H9 (cell line): ENCODE data around the gene ARHGAP45. TPM values are rescaled to one million over a fixed set of nuclear protein-coding genes. Genes with fewer than 3 reads are reported as not detected.
A peak's percentile ranks its signal among the peaks of the same experiment; 100 is the strongest.

Experiments
- DNase-seq: peaks from one replicate; pipeline ENCODE4 v3.0.0-alpha.2; 2017
- H2AFZ ChIP-seq: one replicate; pipeline ENCODE4 v1.6.1; 2013; ENCODE audit warnings: mild to moderate bottlenecking, low read length, control low read depth, moderate library complexity
- H2AK5ac ChIP-seq: 2 replicates; pipeline ENCODE4 v1.6.1; 2013; ENCODE audit warnings: low read length, control low read depth, mixed read lengths; ENCODE audit not compliant: insufficient read length
- H2BK120ac ChIP-seq: one replicate; pipeline ENCODE4 v1.6.1; 2013; ENCODE audit warnings: low read depth, mild to moderate bottlenecking, low read length, control low read depth, inconsistent platforms; ENCODE audit not compliant: poor library complexity, severe bottlenecking
- H2BK12ac ChIP-seq: 2 replicates; pipeline ENCODE4 v1.6.1; 2013; ENCODE audit warnings: low read length, control low read depth, mixed read lengths, low read depth; ENCODE audit not compliant: insufficient read length
- H2BK15ac ChIP-seq: 2 replicates; pipeline ENCODE4 v1.6.1; 2013; ENCODE audit warnings: low read depth, low read length, control low read depth
- H2BK20ac ChIP-seq: one replicate; pipeline ENCODE4 v1.6.1; 2013; ENCODE audit warnings: low read depth, mild to moderate bottlenecking, low read length, control low read depth, inconsistent platforms; ENCODE audit not compliant: poor library complexity, severe bottlenecking
- H2BK5ac ChIP-seq: 2 replicates; pipeline ENCODE4 v1.6.1; 2013; ENCODE audit warnings: low read length, control low read depth, mixed read lengths; ENCODE audit not compliant: insufficient read length
- H3K14ac ChIP-seq: 2 replicates; pipeline ENCODE4 v1.6.1; 2013; ENCODE audit warnings: low read length, control low read depth; ENCODE audit not compliant: insufficient read depth
- H3K18ac ChIP-seq: 2 replicates; pipeline ENCODE4 v1.6.1; 2013; ENCODE audit warnings: low read depth, mild to moderate bottlenecking, mixed read lengths, low read length, control low read depth; ENCODE audit not compliant: insufficient read length
- H3K23ac ChIP-seq: 2 replicates; pipeline ENCODE4 v1.6.1; 2013; ENCODE audit warnings: low read length, control low read depth, mixed read lengths, low read depth; ENCODE audit not compliant: insufficient read length
- H3K23me2 ChIP-seq: 2 replicates; pipeline ENCODE4 v1.6.1; 2013; ENCODE audit warnings: low read depth, mild to moderate bottlenecking, mixed read lengths, low read length, control low read depth; ENCODE audit not compliant: insufficient read length, poor library complexity, severe bottlenecking
- H3K27ac ChIP-seq: 2 replicates; pipeline ENCODE4 v1.5.1; 2013; ENCODE audit warnings: low read length, control low read depth, mixed read lengths, low read depth; ENCODE audit not compliant: insufficient read length
- H3K27me3 ChIP-seq: 2 replicates; pipeline ENCODE4 v1.6.1; 2013; ENCODE audit warnings: low read length, control low read depth, inconsistent platforms; ENCODE audit not compliant: insufficient read depth
- H3K4ac ChIP-seq: 2 replicates; pipeline ENCODE4 v1.6.1; 2013; ENCODE audit warnings: low read depth, mild to moderate bottlenecking, control low read depth, inconsistent platforms, low read length, moderate library complexity
- H3K4me1 ChIP-seq: 2 replicates; pipeline ENCODE4 v1.6.1; 2013; ENCODE audit warnings: low read length, control low read depth, inconsistent platforms; ENCODE audit not compliant: insufficient read depth
- H3K4me2 ChIP-seq: 2 replicates; pipeline ENCODE4 v1.6.1; 2013; ENCODE audit warnings: low read length, control low read depth, mixed read lengths; ENCODE audit not compliant: insufficient read length, insufficient read depth
- H3K56ac ChIP-seq: 2 replicates; pipeline ENCODE4 v1.6.1; 2013; ENCODE audit warnings: low read depth, mild to moderate bottlenecking, mixed read lengths, low read length, control low read depth; ENCODE audit not compliant: insufficient read length
- H3K79me1 ChIP-seq: 2 replicates; pipeline ENCODE4 v1.6.1; 2013; ENCODE audit warnings: low read depth, mild to moderate bottlenecking, moderate library complexity, low read length, control low read depth, inconsistent platforms; ENCODE audit not compliant: insufficient read depth, poor library complexity, severe bottlenecking
- H3K79me2 ChIP-seq: 2 replicates; pipeline ENCODE4 v1.6.1; 2013; ENCODE audit warnings: low read length, control low read depth, inconsistent platforms; ENCODE audit not compliant: insufficient read depth
- H3K9ac ChIP-seq: 2 replicates; pipeline ENCODE4 v1.6.1; 2013; ENCODE audit warnings: low read length, control low read depth, mixed read lengths; ENCODE audit not compliant: insufficient read length; ENCODE audit errors: extremely low read depth
- H3K9me3 ChIP-seq: one replicate; pipeline ENCODE4 v1.6.1; 2013; ENCODE audit warnings: low read depth, low read length, inconsistent platforms; ENCODE audit not compliant: control insufficient read depth
- H3T11ph ChIP-seq: one replicate; pipeline ENCODE4 v1.6.1; 2013; ENCODE audit warnings: mild to moderate bottlenecking, low read length, control low read depth, inconsistent platforms
- H4K20me1 ChIP-seq: one replicate; pipeline ENCODE4 v1.6.1; 2013; ENCODE audit not compliant: control insufficient read depth, insufficient read length, insufficient read depth
- H4K5ac ChIP-seq: 2 replicates; pipeline ENCODE4 v1.6.1; 2013; ENCODE audit warnings: low read depth, mild to moderate bottlenecking, mixed read lengths, low read length, control low read depth; ENCODE audit not compliant: insufficient read length
- H4K8ac ChIP-seq: replicated peaks from 2 replicates; pipeline ENCODE4 v1.6.1; 2013; ENCODE audit warnings: low read length, control low read depth, mixed read lengths, low read depth; ENCODE audit not compliant: insufficient read length
- H4K91ac ChIP-seq: 2 replicates; pipeline ENCODE4 v1.6.1; 2013; ENCODE audit warnings: low read depth, mild to moderate bottlenecking, moderate library complexity, mixed read lengths, low read length, control low read depth; ENCODE audit not compliant: insufficient read length
- H3K27ac Mint-ChIP-seq, 3 experiments: 2 replicates in 2 of 3; 3 replicates in 1 of 3; pipeline ENCODE4 v1.8.0; 2020 to 2021; ENCODE audit warnings: mixed read lengths in 3 of 3, mild to moderate bottlenecking in 1 of 3, moderate library complexity in 1 of 3
- H3K27me3 Mint-ChIP-seq: 2 replicates; pipeline ENCODE4 v1.8.0; 2021; ENCODE audit warnings: low read depth, mild to moderate bottlenecking, moderate library complexity, mixed read lengths
- H3K36me3 Mint-ChIP-seq, 3 experiments: 2 replicates in 2 of 3; 3 replicates in 1 of 3; pipeline ENCODE4 v1.8.0; 2020 to 2021; ENCODE audit warnings: low read depth in 3 of 3, mixed read lengths in 3 of 3; ENCODE audit not compliant: insufficient read depth in 1 of 3
- H3K4me1 Mint-ChIP-seq, 2 experiments: 2 replicates each; pipeline ENCODE4 v1.8.0; 2020; ENCODE audit warnings: mixed read lengths in 2 of 2
- H3K4me3 Mint-ChIP-seq, 2 experiments: 2 replicates in 1 of 2; 3 replicates in 1 of 2; pipeline ENCODE4 v1.8.0; 2020 to 2021; ENCODE audit warnings: mild to moderate bottlenecking in 2 of 2, mixed read lengths in 2 of 2, moderate library complexity in 1 of 2
- H3K9me3 Mint-ChIP-seq, 2 experiments: 2 replicates in 1 of 2; 3 replicates in 1 of 2; pipeline ENCODE4 v1.8.0; 2020; ENCODE audit warnings: mild to moderate bottlenecking in 2 of 2, mixed read lengths in 2 of 2, moderate library complexity in 1 of 2
- WGBS: extraction: QIAGEN DNeasy Blood & Tissue Kit; methylation state at CpG from one replicate; pipeline ENCODE4 v1.1.7; 2013; ENCODE audit warnings: missing lambda C conversion rate, low lambda C conversion rate, mixed read lengths; ENCODE audit not compliant: insufficient read length; ENCODE audit errors: extremely low coverage; 5-methylcytosine and 5-hydroxymethylcytosine counted together
- total RNA-seq: library from RNA; stranded (reverse); gene quantifications from 2 replicates; pipeline ENCODE4 v1.2.1, GENCODE V29; 2021
- TF ChIP-seq, protein P1 (sequence below): fragments of 200-600 bp; sonication (generic); conservative IDR thresholded peaks from 3 replicates; pipeline ENCODE4 v1.8.0; 2021; ENCODE audit warnings: antibody characterized with exemption, mild to moderate bottlenecking

The ARHGAP45 gene
- total RNA-seq, 1 experiment from 2014 or later = 39.8 TPM

GRCh38 chr19:1049106-1049505, 17.9 kb upstream of the ARHGAP45 start:
- Histone ChIP-seq H3K23ac (no peak overlapping the region), H2BK12ac (no peak overlapping the region), H2BK120ac (no peak overlapping the region), H3K18ac (no peak overlapping the region), H2BK15ac (no peak overlapping the region), H3K4me2 (no peak overlapping the region), H3K27me3 (no peaks in the 10 kb centered on the region), H4K20me1 (no peaks in the 10 kb centered on the region), H2AK5ac (no peak overlapping the region), H2BK5ac (no peak overlapping the region), H3K27ac (no peak overlapping the region), H2BK20ac (no peak overlapping the region), H3K56ac (no peak overlapping the region), H3K9ac (no peak overlapping the region), H4K91ac (no peak overlapping the region), H2AFZ (no peak overlapping the region), H3K9me3 (no peaks in the 10 kb centered on the region), H3K79me1 (no peaks in the 10 kb centered on the region), H3K14ac (no peak overlapping the region), H4K8ac (no peak overlapping the region), H3K79me2 (no peaks in the 10 kb centered on the region), H3K23me2 (no peaks in the 10 kb centered on the region), H3T11ph (no peak overlapping the region), H4K5ac (no peak overlapping the region), H3K4ac (no peak overlapping the region), H3K4me1 (no peaks in the 10 kb centered on the region; the same call in 1 of the 2 replicates)
- TF ChIP-seq, protein P1, sequence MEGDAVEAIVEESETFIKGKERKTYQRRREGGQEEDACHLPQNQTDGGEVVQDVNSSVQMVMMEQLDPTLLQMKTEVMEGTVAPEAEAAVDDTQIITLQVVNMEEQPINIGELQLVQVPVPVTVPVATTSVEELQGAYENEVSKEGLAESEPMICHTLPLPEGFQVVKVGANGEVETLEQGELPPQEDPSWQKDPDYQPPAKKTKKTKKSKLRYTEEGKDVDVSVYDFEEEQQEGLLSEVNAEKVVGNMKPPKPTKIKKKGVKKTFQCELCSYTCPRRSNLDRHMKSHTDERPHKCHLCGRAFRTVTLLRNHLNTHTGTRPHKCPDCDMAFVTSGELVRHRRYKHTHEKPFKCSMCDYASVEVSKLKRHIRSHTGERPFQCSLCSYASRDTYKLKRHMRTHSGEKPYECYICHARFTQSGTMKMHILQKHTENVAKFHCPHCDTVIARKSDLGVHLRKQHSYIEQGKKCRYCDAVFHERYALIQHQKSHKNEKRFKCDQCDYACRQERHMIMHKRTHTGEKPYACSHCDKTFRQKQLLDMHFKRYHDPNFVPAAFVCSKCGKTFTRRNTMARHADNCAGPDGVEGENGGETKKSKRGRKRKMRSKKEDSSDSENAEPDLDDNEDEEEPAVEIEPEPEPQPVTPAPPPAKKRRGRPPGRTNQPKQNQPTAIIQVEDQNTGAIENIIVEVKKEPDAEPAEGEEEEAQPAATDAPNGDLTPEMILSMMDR = no peak
- DNase-seq = peak; percentile 24
- no peak overlapping the region for H3K4me3 Mint-ChIP-seq
- H3K9me3 Mint-ChIP-seq = no peaks in the 10 kb centered on the region
- H3K36me3 Mint-ChIP-seq = peaks cover 0 to 8% (median 2%) of the 10 kb centered on the region in 3 experiments; a peak in 2 of 7 replicates
- H3K27ac Mint-ChIP-seq = no peak overlapping the region
- H3K27me3 Mint-ChIP-seq = no peaks in the 10 kb centered on the region
- no CpG with 5 or more reads among the region's 17 CpGs for WGBS
- H3K4me1 Mint-ChIP-seq = peaks cover 2 to 19% of the 10 kb centered on the region in 2 experiments; a peak in 3 of 4 replicates
